DOHH2 (cell line): ENCODE results near the gene ATF6B.
"Not testable (repeated sequence)": the region's sequence is repeated elsewhere in the genome, so short reads cannot be mapped to it uniquely, and the experiment has no call there.

Experiments used
- H3F3A ChIP-seq: fragments of 200-600 bp; sonication (generic), shearing (Covaris generic); 2 replicates; pipeline ENCODE4 v1.6.0; 2016; ENCODE audit warnings: antibody characterized with exemption, mild to moderate bottlenecking; ENCODE audit not compliant: control insufficient read depth, insufficient read depth
- H3K27ac ChIP-seq: fragments of 200-600 bp; sonication (generic); 2 replicates; pipeline ENCODE4 v1.5.1; 2014; ENCODE audit warnings: low read depth, mild to moderate bottlenecking, low read length, moderate library complexity
- H3K27me3 ChIP-seq: fragments of 200-600 bp; sonication (generic); 2 replicates; pipeline ENCODE4 v1.6.1; 2014; ENCODE audit warnings: mild to moderate bottlenecking, low read length, mixed read lengths; ENCODE audit not compliant: control insufficient read depth
- H3K36me3 ChIP-seq: fragments of 200-600 bp; sonication (generic); 2 replicates; pipeline ENCODE4 v1.6.1; 2014; ENCODE audit warnings: mild to moderate bottlenecking, low read length, moderate library complexity, mixed read lengths; ENCODE audit not compliant: control insufficient read depth
- H3K4me1 ChIP-seq: fragments of 200-600 bp; sonication (generic); 2 replicates; pipeline ENCODE4 v1.6.1; 2014; ENCODE audit warnings: mild to moderate bottlenecking, low read length, mixed read lengths; ENCODE audit not compliant: control insufficient read depth
- H3K4me2 ChIP-seq: fragments of 200-600 bp; sonication (generic); 2 replicates; pipeline ENCODE4 v1.6.0; 2014; ENCODE audit warnings: mild to moderate bottlenecking, low read length, moderate library complexity
- H3K4me3 ChIP-seq: fragments of 200-600 bp; sonication (generic); 2 replicates; pipeline ENCODE4 v1.5.1; 2014; ENCODE audit warnings: mild to moderate bottlenecking, low read length, mixed read lengths
- H3K79me2 ChIP-seq: fragments of 200-600 bp; sonication (generic); 2 replicates; pipeline ENCODE4 v1.6.1; 2014; ENCODE audit warnings: mild to moderate bottlenecking, low read length, mixed read lengths; ENCODE audit not compliant: control insufficient read depth
- H3K9me2 ChIP-seq: fragments of 200-600 bp; sonication (generic); replicated peaks from 2 replicates; pipeline ENCODE4 v1.6.1; 2014; ENCODE audit warnings: mild to moderate bottlenecking, low read length, mixed read lengths; ENCODE audit not compliant: control insufficient read depth
- H3K9me3 ChIP-seq: fragments of 200-600 bp; sonication (generic); 2 replicates; pipeline ENCODE4 v1.6.1; 2014; ENCODE audit warnings: antibody characterized with exemption, low read length, mixed read lengths; ENCODE audit not compliant: control insufficient read depth, insufficient read depth
- H4K20me1 ChIP-seq: fragments of 200-600 bp; sonication (generic); 2 replicates; pipeline ENCODE4 v1.6.0; 2014; ENCODE audit warnings: low read depth, mild to moderate bottlenecking, antibody characterized with exemption, low read length, moderate library complexity; ENCODE audit not compliant: control insufficient read depth, insufficient read depth
- EZH2phosphoT487 ChIP-seq: fragments of 200-600 bp; sonication (generic); IDR thresholded peaks from 2 replicates; pipeline ENCODE4 v1.6.1; 2017; ENCODE audit warnings: borderline replicate concordance, mild to moderate bottlenecking, antibody characterized with exemption, low read length, moderate library complexity, mixed read lengths
- TF ChIP-seq, protein P1 (sequence below): fragments of 200-600 bp; sonication (generic); IDR thresholded peaks from one replicate; pipeline ENCODE4 v1.5.1; 2014; ENCODE audit warnings: antibody characterized with exemption, mild to moderate bottlenecking, low read depth, low read length; ENCODE audit not compliant: poor library complexity, severe bottlenecking

ATF6B gene

DNA sequence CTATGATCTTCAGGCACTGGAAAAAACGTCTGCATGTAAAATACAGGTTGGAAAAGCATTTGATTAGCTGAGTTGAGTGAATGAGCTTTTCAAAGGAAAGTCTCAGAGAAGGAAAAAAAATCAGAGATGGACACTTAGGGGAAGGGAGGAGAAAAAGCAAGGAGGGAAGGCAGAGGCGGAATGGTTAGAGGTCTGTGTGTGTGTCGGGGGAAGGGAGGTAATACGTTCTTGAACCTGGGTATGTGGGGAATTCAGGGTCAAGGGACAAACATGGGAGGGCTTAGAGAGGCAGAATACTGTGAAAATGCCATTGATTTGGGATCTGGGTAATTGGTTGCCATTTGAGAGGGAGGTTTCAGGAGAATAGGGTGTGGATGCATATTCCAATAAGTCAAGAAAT, 18.6 kb upstream of the ATF6B start:
- Histone ChIP-seq H3K4me1 (peaks cover 3% of the 10 kb centered on the region; the same call in 1 of the 2 replicates), H4K20me1 (no peaks in the 10 kb centered on the region), H3K79me2 (no peaks in the 10 kb centered on the region), H3K4me3 (no peak overlapping the region), H3K9me2 (no peaks in the 10 kb centered on the region), H3K4me2 (no peak overlapping the region), H3K27me3 (peaks cover 12% of the 10 kb centered on the region), H3K36me3 (no peaks in the 10 kb centered on the region), H3K9me3 (no peaks in the 10 kb centered on the region), H3K27ac (no peak overlapping the region), H3F3A (peaks cover 3% of the 10 kb centered on the region; the same call in 1 of the 2 replicates)
- no peak for TF ChIP-seq EZH2phosphoT487
- TF ChIP-seq, protein P1, sequence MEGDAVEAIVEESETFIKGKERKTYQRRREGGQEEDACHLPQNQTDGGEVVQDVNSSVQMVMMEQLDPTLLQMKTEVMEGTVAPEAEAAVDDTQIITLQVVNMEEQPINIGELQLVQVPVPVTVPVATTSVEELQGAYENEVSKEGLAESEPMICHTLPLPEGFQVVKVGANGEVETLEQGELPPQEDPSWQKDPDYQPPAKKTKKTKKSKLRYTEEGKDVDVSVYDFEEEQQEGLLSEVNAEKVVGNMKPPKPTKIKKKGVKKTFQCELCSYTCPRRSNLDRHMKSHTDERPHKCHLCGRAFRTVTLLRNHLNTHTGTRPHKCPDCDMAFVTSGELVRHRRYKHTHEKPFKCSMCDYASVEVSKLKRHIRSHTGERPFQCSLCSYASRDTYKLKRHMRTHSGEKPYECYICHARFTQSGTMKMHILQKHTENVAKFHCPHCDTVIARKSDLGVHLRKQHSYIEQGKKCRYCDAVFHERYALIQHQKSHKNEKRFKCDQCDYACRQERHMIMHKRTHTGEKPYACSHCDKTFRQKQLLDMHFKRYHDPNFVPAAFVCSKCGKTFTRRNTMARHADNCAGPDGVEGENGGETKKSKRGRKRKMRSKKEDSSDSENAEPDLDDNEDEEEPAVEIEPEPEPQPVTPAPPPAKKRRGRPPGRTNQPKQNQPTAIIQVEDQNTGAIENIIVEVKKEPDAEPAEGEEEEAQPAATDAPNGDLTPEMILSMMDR = no peak

DNA sequence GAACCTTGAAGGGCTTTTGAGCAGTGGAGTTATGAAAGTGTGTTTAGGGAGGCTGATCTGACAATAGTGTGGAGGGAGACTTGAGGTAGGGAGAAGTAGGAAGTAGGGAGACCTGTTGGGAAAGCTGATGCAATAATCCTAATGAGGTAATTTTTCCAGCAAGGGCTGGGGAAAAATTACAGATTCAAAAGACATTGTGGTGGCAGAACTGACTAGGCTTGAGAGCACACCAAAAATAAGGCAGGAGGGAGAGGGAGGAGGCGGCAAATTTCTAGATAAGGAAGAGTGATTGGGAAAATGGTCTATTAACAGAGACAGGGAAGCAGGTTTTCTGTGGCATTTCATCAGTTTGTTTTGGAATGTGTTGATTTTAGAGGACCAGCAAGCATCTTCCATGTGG, 18.2 kb upstream of the ATF6B start:
- H3K79me2 ChIP-seq = no peaks in the 10 kb centered on the region
- H3K27me3 ChIP-seq = peaks cover 12% of the 10 kb centered on the region
- H3K27ac ChIP-seq = no peak overlapping the region
- H3K4me3 ChIP-seq = no peak overlapping the region
- no peaks in the 10 kb centered on the region for H3K9me2 ChIP-seq
- H3F3A ChIP-seq = peaks cover 3% of the 10 kb centered on the region; the same call in 1 of the 2 replicates
- no peaks in the 10 kb centered on the region for H4K20me1 ChIP-seq
- no peaks in the 10 kb centered on the region for H3K36me3 ChIP-seq
- no peaks in the 10 kb centered on the region for H3K9me3 ChIP-seq
- H3K4me2 ChIP-seq = no peak overlapping the region
- no peak for TF ChIP-seq EZH2phosphoT487
- TF ChIP-seq, protein P1 = no peak
- H3K4me1 ChIP-seq = peaks cover under 1% of the 10 kb centered on the region; the same call in 1 of the 2 replicates

DNA sequence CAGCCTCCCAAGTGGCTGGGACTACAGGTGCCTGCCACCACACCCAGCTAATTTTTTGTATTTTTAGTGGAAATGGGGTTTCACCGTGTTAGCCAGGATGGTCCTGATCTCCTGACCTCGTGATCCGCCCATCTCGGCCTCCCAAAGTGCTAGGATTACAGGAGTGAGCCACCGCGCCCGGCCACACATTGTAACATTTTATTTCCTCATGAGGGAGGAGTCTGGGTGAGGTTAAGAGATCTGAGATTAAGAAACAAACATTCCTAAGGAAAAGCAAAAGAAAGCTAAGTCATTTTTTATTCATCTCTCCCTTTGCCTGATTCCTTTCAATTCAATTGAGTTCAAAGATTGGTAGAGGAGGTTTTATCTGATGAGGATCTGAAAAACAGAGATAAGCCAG, 16.2 kb upstream of the ATF6B start:
- H3K4me3 ChIP-seq, H3K4me2 ChIP-seq, H4K20me1 ChIP-seq, H3K9me2 ChIP-seq, H3F3A ChIP-seq, H3K79me2 ChIP-seq, H3K4me1 ChIP-seq, H3K36me3 ChIP-seq, H3K27ac ChIP-seq, H3K9me3 ChIP-seq: not testable (repeated sequence)
- H3K27me3 ChIP-seq = peaks cover 12% of the 10 kb centered on the region

DNA sequence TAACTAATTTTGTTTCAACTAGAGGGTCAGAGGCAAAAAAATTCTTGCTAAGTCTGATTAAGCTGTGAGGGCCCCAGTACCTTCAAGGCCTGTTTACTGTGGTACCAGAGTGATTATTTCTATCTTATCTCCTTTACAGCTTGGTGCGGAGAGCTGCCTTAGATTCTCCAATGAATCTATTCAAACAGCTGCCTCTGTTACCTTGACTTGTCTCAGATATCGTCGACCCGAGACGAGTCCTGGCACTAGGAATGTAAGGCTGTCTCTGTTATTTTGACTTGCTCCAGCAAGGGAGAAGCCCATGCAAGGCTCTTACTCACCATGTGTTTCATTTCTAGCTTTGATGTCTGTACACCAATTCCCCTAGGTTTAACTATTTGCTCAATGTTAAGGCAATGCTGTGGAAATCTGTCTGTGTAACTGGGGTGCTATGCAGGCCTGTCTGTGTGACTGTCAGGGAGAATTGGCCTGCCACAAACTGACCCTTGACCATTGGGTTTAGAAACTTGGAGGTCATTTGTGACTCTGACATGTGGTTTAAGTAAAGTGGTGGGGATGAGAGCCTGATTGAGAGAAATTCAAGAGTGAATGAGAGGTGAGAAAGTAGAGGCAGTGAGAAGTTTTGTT, 12.5 kb upstream of the ATF6B start:
- Histone ChIP-seq H3K79me2 (no peaks in the 10 kb centered on the region), H3K27ac (no peak overlapping the region), H3K9me2 (no peaks in the 10 kb centered on the region), H3K4me3 (no peak overlapping the region), H3K36me3 (no peaks in the 10 kb centered on the region), H3K4me2 (no peak overlapping the region), H3K9me3 (no peaks in the 10 kb centered on the region), H3K4me1 (no peaks in the 10 kb centered on the region), H4K20me1 (no peaks in the 10 kb centered on the region), H3K27me3 (no peaks in the 10 kb centered on the region), H3F3A (no peaks in the 10 kb centered on the region)
- TF ChIP-seq, protein P1 = no peak
